K562 (cell line): ENCODE data around the gene TTLL11. TPM values are rescaled to one million over a fixed set of nuclear protein-coding genes. Genes with fewer than 3 reads are reported as not detected.

Source experiments
- ATAC-seq: fragments of 200-7000 bp; cut with Tn5 transposase; 3 replicates; pipeline ENCODE4 v1.9.1; 2020; ENCODE audit warnings: moderate library complexity
- BruUV-seq: library from RNA; stranded (reverse); fragments of 400-500 nt; replicated peaks from 2 replicates; lab custom pipeline; 2021; lab: Mats Ljungman, UMichigan
- CTCF ChIA-PET: fragments of 300-600 bp; formaldehyde crosslinking; extraction: SDS; loops from one replicate; lab custom pipeline; 2021; ENCODE audit warnings: low intra/inter-chr PET ratio; lab: Yijun Ruan, JAX
- POLR2A ChIA-PET: fragments of 300-600, 350-650 bp; sonication (Branson Sonifier 250); formaldehyde crosslinking; extraction: SDS; loops from one replicate; lab custom pipeline; 2021; ENCODE audit warnings: antibody characterized with exemption, inconsistent platforms; lab: Yijun Ruan, JAX
- DNase-seq, 4 experiments: peaks; one replicate each; pipeline versions ENCODE4 v3.0.0 to v3.0.0-alpha.2; 2011 to 2018; ENCODE audit warnings: low spot score in 3 of 4, mixed read lengths in 3 of 4; ENCODE audit errors: extremely low read depth in 1 of 4
- FAIRE-seq: peaks from 2 replicates; lab custom pipeline; 2011; peaks lifted over from hg19 to GRCh38; lab: Jason Lieb, UNC
- H2AFZ ChIP-seq: 2 replicates; pipeline ENCODE4 v1.6.0; 2011; ENCODE audit warnings: low read depth, low read length, control low read depth, inconsistent platforms
- H3K27ac ChIP-seq: fragments of 200-600 bp; 3 replicates; pipeline ENCODE4 v1.8.0; 2011; ENCODE audit warnings: low read depth, mild to moderate bottlenecking, control low read depth, inconsistent platforms, low read length, moderate library complexity, mixed read lengths; ENCODE audit errors: extremely low read depth
- H3K27me3 ChIP-seq, 2 experiments: fragments of 300-600 bp in 1 of 2; 2 replicates in 1 of 2; 3 replicates in 1 of 2; pipeline versions ENCODE4 v1.6.0 to v1.8.0; 2011; ENCODE audit warnings: inconsistent platforms in 2 of 2, low read length in 2 of 2, mild to moderate bottlenecking in 1 of 2, mixed read lengths in 1 of 2, moderate library complexity in 1 of 2; ENCODE audit not compliant: control insufficient read depth in 2 of 2, insufficient read depth in 2 of 2
- H3K36me3 ChIP-seq: fragments of 300-600 bp; 3 replicates; pipeline ENCODE4 v1.8.0; 2011; ENCODE audit warnings: mild to moderate bottlenecking, low read length, inconsistent platforms; ENCODE audit not compliant: control insufficient read depth, insufficient read depth
- H3K4me1 ChIP-seq, 2 experiments: fragments of 200-600 bp in 1 of 2; replicated peaks in 1 of 2; 2 replicates in 1 of 2; 3 replicates in 1 of 2; pipeline versions ENCODE4 v1.5.1 to v1.8.0; 2011; ENCODE audit warnings: inconsistent platforms in 2 of 2, low read length in 2 of 2, mild to moderate bottlenecking in 1 of 2, mixed read lengths in 1 of 2, moderate library complexity in 1 of 2; ENCODE audit not compliant: control insufficient read depth in 2 of 2, insufficient read depth in 2 of 2
- H3K4me2 ChIP-seq: 2 replicates; pipeline ENCODE4 v1.6.1; 2011; ENCODE audit warnings: low read length, control low read depth, inconsistent platforms, mixed read lengths; ENCODE audit not compliant: insufficient read depth
- H3K4me3 ChIP-seq: fragments of 200-600 bp; sonication (generic), shearing (Covaris generic); 2 replicates; pipeline ENCODE4 v1.5.1; 2016; ENCODE audit warnings: control low read depth, inconsistent platforms
- H3K79me2 ChIP-seq: fragments of 200-600 bp; 3 replicates; pipeline ENCODE4 v1.8.0; 2011; ENCODE audit warnings: low read length, inconsistent platforms; ENCODE audit not compliant: control insufficient read depth, insufficient read depth
- H3K9ac ChIP-seq, 2 experiments: 2 replicates each; pipeline versions ENCODE4 v1.6.0 to v1.6.1; 2011; ENCODE audit warnings: low read depth in 2 of 2, low read length in 2 of 2, control low read depth in 1 of 2, inconsistent platforms in 1 of 2, mild to moderate bottlenecking in 1 of 2, mixed read lengths in 1 of 2; ENCODE audit not compliant: insufficient read depth in 1 of 2
- H3K9me1 ChIP-seq: one replicate; pipeline ENCODE4 v1.6.0; 2011; ENCODE audit warnings: inconsistent platforms, mild to moderate bottlenecking, low read length, moderate library complexity; ENCODE audit not compliant: control insufficient read depth, insufficient read depth
- H3K9me3 ChIP-seq: replicated peaks from 2 replicates; pipeline ENCODE4 v1.5.1; 2011; ENCODE audit warnings: low read depth, low read length, inconsistent platforms; ENCODE audit not compliant: control insufficient read depth, insufficient read depth
- H4K20me1 ChIP-seq: replicated peaks from 2 replicates; pipeline ENCODE4 v1.6.1; 2011; ENCODE audit warnings: low read length, inconsistent platforms, mixed read lengths; ENCODE audit not compliant: control insufficient read depth, insufficient read depth
- ADNP ChIP-seq: fragments of 200-800 bp; sonication (Bioruptor generic); IDR thresholded peaks from 2 replicates; pipeline ENCODE4 v1.6.1; 2016; ENCODE audit warnings: missing genetic modification characterization, missing compliant biosample characterization
- ETV5 ChIP-seq: sonication (generic); formaldehyde crosslinking; IDR thresholded peaks from 2 replicates; pipeline ENCODE4 v1.4.0; 2020; ENCODE audit warnings: low read depth, mild to moderate bottlenecking, missing genetic modification reagents
- MAFF ChIP-seq: IDR thresholded peaks from 2 replicates; pipeline ENCODE4 v1.6.1; 2012; ENCODE audit warnings: low read length, improper control_type of control experiment
- MCM5 ChIP-seq: fragments of 450-650 bp; IDR thresholded peaks from 2 replicates; pipeline ENCODE4 v1.6.1; 2016; ENCODE audit warnings: low read depth
- MLLT1 ChIP-seq, 2 experiments: fragments of 450-650 bp; IDR thresholded peaks; 2 replicates each; pipeline ENCODE4 v1.6.1; 2016
- NFXL1 ChIP-seq: fragments of 450-650 bp; formaldehyde crosslinking; IDR thresholded peaks from 2 replicates; pipeline ENCODE4 v1.4.0; 2021; ENCODE audit warnings: mild to moderate bottlenecking
- SMAD2 ChIP-seq: fragments of 150-350 bp; IDR thresholded peaks from 2 replicates; pipeline ENCODE4 v1.6.1; 2014; ENCODE audit warnings: low read depth, mild to moderate bottlenecking, low read length
- SMAD4 ChIP-seq: fragments of 250-450 bp; sonication (Bioruptor Pico); conservative IDR thresholded peaks from 2 replicates; pipeline ENCODE4 v1.8.0; 2021; ENCODE audit warnings: inconsistent platforms, mild to moderate bottlenecking, moderate library complexity
- SRSF9 ChIP-seq: fragments of 200-400 bp; formaldehyde crosslinking; IDR thresholded peaks from 2 replicates; pipeline ENCODE4 v1.6.1; 2017; ENCODE audit warnings: low read depth, low read length, borderline replicate concordance
- TRIM24 ChIP-seq, 2 experiments: fragments of 450-650 bp; IDR thresholded peaks; 2 replicates each; pipeline ENCODE4 v1.6.1; 2016
- ZNF280A ChIP-seq: fragments of 450-650 bp; IDR thresholded peaks from 2 replicates; pipeline ENCODE4 v1.6.1; 2018; ENCODE audit warnings: mild to moderate bottlenecking, low read depth; ENCODE audit not compliant: partially characterized antibody
- WGBS: fragments of 100-300 bp; shearing (Covaris generic); methylation state at CpG from one replicate; pipeline ENCODE4 v1.1.6; 2016; ENCODE audit warnings: low coverage, mixed read lengths; ENCODE audit not compliant: insufficient coverage; ENCODE audit errors: missing lambda C conversion rate; 5-methylcytosine and 5-hydroxymethylcytosine counted together
- in situ Hi-C: fragments of 300-500 bp; cut with MboI; formaldehyde crosslinking; loops from 4 replicates; pipeline ENCODE4 v1.15.0; 2018; ENCODE audit warnings: inconsistent platforms, mixed read lengths
- intact Hi-C: fragments of 100-400 bp; cut with micrococcal nuclease; formaldehyde crosslinking; loops from 2 replicates; pipeline ENCODE4 v1.14.2; 2022
- polyA plus RNA-seq, 8 experiments: library from polyadenylated mRNA; depleted of rRNA in 4 of 8; stranded (reverse) in 5 of 8; unstranded in 3 of 8; fragments of >200 nt; fragmentation: Nextera tagmentation in 2 of 8; fragmentation: Illumina TruSeq in 1 of 8; extraction: Ambion mirVana in 2 of 8; extraction: Trizol in 1 of 8; gene quantifications; 2 replicates each; pipeline versions ENCODE4 v1.2.1 to v1.2.3, GENCODE V29; 2011 to 2014; ENCODE audit warnings: inconsistent platforms in 1 of 8, missing spikeins in 1 of 8
- total RNA-seq, 7 experiments: library from RNA; depleted of rRNA in 6 of 7; stranded (reverse); fragments of >200 nt in 6 of 7; fragmentation: Illumina TruSeq in 2 of 7; extraction: Trizol in 2 of 7; gene quantifications; 2 replicates each; pipeline versions ENCODE4 v1.2.1 to v1.2.3, GENCODE V29; 2011 to 2021; ENCODE audit warnings: low replicate concordance in 1 of 7
- TF ChIP-seq, protein P1 (sequence below): fragments of 250-450 bp; sonication (Bioruptor Pico); IDR thresholded peaks from 2 replicates; pipeline ENCODE4 v1.8.0; 2021; ENCODE audit warnings: moderate library complexity, mild to moderate bottlenecking, inconsistent platforms
- TF ChIP-seq, protein P2 (sequence below): fragments of 250-450 bp; sonication (Bioruptor Pico); IDR thresholded peaks from 2 replicates; pipeline ENCODE4 v1.8.0; 2021; ENCODE audit warnings: borderline replicate concordance, mild to moderate bottlenecking, moderate library complexity; ENCODE audit not compliant: poor library complexity, severe bottlenecking

TTLL11 gene
- total and polyA plus RNA-seq, 9 of the 15 experiments (the other 6 are each of a cell fraction or from before 2014, with no cell fraction given), result 0.83 to 4.4 (median 2.7) TPM

GRCh38 chr9:121853617-121854395 is 239.3 kb downstream of the TTLL11 start (continued):
- TF ChIP-seq ETV5 (CRISPR knock-in tag) (no peak), MAFF (no peak), SRSF9 (no peak)

DNA sequence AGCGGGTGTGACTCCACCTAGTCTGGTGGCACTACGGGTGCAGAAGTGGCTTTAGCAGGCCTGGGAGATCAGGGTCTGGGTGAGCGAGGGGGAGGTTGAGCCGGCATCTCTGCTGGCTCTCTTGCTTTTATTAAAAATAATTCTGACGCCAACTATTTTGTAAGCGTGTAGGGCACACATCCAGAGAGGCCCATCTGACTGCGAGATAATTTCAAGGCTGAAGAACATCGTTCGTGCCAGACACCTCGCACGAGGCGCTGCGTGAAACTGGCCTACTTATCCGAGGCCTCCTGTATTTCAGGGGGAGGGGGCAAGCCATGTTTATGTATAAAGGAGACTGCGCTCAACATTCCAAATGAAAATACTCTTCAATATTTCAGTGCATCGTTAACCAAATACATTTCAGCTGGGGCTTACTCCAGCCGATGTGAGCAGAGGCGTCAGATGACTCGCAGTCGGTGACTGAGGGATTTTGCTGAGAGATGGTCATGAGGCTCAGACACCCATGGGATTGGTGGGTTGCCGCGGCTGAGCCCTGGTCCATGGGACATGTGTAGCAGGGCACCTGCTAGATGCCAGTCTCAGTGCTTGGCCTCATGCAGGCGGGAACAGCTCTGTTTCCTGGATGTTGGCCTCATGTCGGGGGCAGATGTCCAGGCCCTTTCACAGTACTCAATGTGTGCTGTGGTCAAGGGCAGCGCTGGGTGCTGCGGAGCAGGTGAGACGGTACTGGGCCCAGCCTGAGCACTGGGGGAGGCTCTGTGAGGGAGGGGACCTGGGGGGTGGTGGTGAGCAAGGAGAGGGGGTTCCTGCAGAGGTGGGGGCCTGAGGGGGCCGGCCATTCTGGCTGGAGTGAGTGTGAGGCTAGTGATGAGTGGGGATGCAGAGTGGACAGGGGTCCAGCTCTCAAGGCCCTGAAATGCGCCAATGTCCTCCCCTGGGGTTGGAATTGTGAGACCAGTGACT is 240.2 kb downstream of the TTLL11 start:
- intact Hi-C loops, result loop anchor here (10.0 kb wide), 1 partner anchor 158 kb away; no protein-coding TSS in a partner anchor
- CTCF ChIA-PET, result no interaction called here
- TF ChIP-seq TRIM24 (IDR thresholded peaks at IDR 0.05) (no peak), SMAD2 (no peak), NFXL1 (CRISPR knock-in tag) (no peak), ZNF280A (no peak), MCM5 (no peak), MLLT1 (IDR thresholded peaks at IDR 0.05) (no peak), SMAD4 (no peak), ADNP (tag) (no peak)
- TF ChIP-seq, protein P1, sequence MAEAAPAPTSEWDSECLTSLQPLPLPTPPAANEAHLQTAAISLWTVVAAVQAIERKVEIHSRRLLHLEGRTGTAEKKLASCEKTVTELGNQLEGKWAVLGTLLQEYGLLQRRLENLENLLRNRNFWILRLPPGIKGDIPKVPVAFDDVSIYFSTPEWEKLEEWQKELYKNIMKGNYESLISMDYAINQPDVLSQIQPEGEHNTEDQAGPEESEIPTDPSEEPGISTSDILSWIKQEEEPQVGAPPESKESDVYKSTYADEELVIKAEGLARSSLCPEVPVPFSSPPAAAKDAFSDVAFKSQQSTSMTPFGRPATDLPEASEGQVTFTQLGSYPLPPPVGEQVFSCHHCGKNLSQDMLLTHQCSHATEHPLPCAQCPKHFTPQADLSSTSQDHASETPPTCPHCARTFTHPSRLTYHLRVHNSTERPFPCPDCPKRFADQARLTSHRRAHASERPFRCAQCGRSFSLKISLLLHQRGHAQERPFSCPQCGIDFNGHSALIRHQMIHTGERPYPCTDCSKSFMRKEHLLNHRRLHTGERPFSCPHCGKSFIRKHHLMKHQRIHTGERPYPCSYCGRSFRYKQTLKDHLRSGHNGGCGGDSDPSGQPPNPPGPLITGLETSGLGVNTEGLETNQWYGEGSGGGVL, result no peak
- TF ChIP-seq, protein P2, sequence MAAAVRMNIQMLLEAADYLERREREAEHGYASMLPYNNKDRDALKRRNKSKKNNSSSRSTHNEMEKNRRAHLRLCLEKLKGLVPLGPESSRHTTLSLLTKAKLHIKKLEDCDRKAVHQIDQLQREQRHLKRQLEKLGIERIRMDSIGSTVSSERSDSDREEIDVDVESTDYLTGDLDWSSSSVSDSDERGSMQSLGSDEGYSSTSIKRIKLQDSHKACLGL (CRISPR knock-in tag), result no peak

More for the DNA sequence above, 240.2 kb downstream of the TTLL11 start:
- no peak for DNase-seq
- H3K9me1 ChIP-seq, result no peaks in the 10 kb centered on the region
- in situ Hi-C loops, result no loop called here
- peaks cover 8 to 47% of the 10 kb centered on the region in 2 experiments for H3K27me3 ChIP-seq
- H3K4me1 ChIP-seq, result no peaks in the 10 kb centered on the region; a peak in 1 of 5 replicates
- WGBS, result 6% methylated on average over 27 of the region's 29 CpGs
- H3K9me3 ChIP-seq, result no peaks in the 10 kb centered on the region
- POLR2A ChIA-PET, result interaction anchor here (1.7 kb wide), 1 partner anchor 11 kb away, joined by 5 read pairs; no protein-coding TSS in a partner anchor
- FAIRE-seq, result no peak
- ATAC-seq, result no peak
- no peak overlapping the region for H2AFZ ChIP-seq
- no TSS peak for BruUV-seq
- no peaks in the 10 kb centered on the region for H4K20me1 ChIP-seq
- H3K79me2 ChIP-seq, result no peaks in the 10 kb centered on the region
- no peak overlapping the region for H3K4me3 ChIP-seq
- no peak overlapping the region for H3K4me2 ChIP-seq
- no peak overlapping the region for H3K9ac ChIP-seq
- H3K27ac ChIP-seq, result no peak overlapping the region
- no peaks in the 10 kb centered on the region for H3K36me3 ChIP-seq
